ENCODE data around the gene BMP7. TPM values are rescaled to one million over a fixed set of nuclear protein-coding genes. Genes with fewer than 3 reads are reported as not detected.

BMP7 gene
- total RNA-seq, 2 experiments from 2014 or later: not detected

GRCh38 chr20:57128044-57128757 is 138.2 kb downstream of the BMP7 start:
- intact Hi-C loops (cut with micrococcal nuclease): no loop called here
- Mint-ChIP-seq H3K27ac (no peak overlapping the region), H3K27me3 (peaks cover 13% of the 10 kb centered on the region), H3K36me3 (no peaks in the 10 kb centered on the region), H3K9me3 (no peaks in the 10 kb centered on the region), H3K4me3 (no peak overlapping the region), H3K4me1 (ENCODE audit: low read depth) (no peaks in the 10 kb centered on the region)
- POLR2A ChIA-PET: no interaction called here
- DNase-seq: no peak
- CTCF ChIA-PET: no interaction called here

- Mint-ChIP-seq H3K27me3 (peaks cover 9% of the 10 kb centered on the region), H3K4me1 (ENCODE audit: low read depth) (no peaks in the 10 kb centered on the region), H3K9me3 (no peaks in the 10 kb centered on the region), H3K36me3 (no peaks in the 10 kb centered on the region), H3K27ac (no peak overlapping the region), H3K4me3 (no peak overlapping the region)
- intact Hi-C loops (cut with micrococcal nuclease): no loop called here
- ChIA-PET CTCF (no interaction called here), POLR2A (no interaction called here)
- no peak for DNase-seq
Measured at GRCh38 chr20:57126481-57127092, 139.9 kb downstream of the BMP7 start.

- H3K27ac Mint-ChIP-seq: no peak overlapping the region
- H3K27me3 Mint-ChIP-seq: peaks cover 5% of the 10 kb centered on the region
- no peak for DNase-seq
- H3K9me3 Mint-ChIP-seq: no peaks in the 10 kb centered on the region
- no peaks in the 10 kb centered on the region for H3K4me1 Mint-ChIP-seq (ENCODE audit: low read depth)
- H3K4me3 Mint-ChIP-seq: no peak overlapping the region
- POLR2A ChIA-PET: no interaction called here
- intact Hi-C loops (cut with micrococcal nuclease): no loop called here
- CTCF ChIA-PET: no interaction called here
- H3K36me3 Mint-ChIP-seq: no peaks in the 10 kb centered on the region
Measured at GRCh38 chr20:57124800-57125517, 141.5 kb downstream of the BMP7 start.

GRCh38 chr20:57124366-57124765 is 142.1 kb downstream of the BMP7 start:
- H3K27ac Mint-ChIP-seq: no peak overlapping the region
- H3K36me3 Mint-ChIP-seq: no peaks in the 10 kb centered on the region
- H3K27me3 Mint-ChIP-seq: peaks cover 5% of the 10 kb centered on the region
- H3K4me1 Mint-ChIP-seq (ENCODE audit: low read depth): no peaks in the 10 kb centered on the region
- ChIA-PET POLR2A (no interaction called here), CTCF (no interaction called here)
- DNase-seq: no peak
- no peak overlapping the region for H3K4me3 Mint-ChIP-seq
- intact Hi-C loops (cut with micrococcal nuclease): no loop called here
- no peaks in the 10 kb centered on the region for H3K9me3 Mint-ChIP-seq

- ChIA-PET CTCF (no interaction called here), POLR2A (no interaction called here)
- peaks cover 2% of the 10 kb centered on the region for H3K27me3 Mint-ChIP-seq
- intact Hi-C loops (cut with micrococcal nuclease): no loop called here
- H3K4me3 Mint-ChIP-seq: no peak overlapping the region
- no peaks in the 10 kb centered on the region for H3K9me3 Mint-ChIP-seq
- no peak for DNase-seq
- H3K4me1 Mint-ChIP-seq (ENCODE audit: low read depth): no peaks in the 10 kb centered on the region
- H3K36me3 Mint-ChIP-seq: no peaks in the 10 kb centered on the region
- H3K27ac Mint-ChIP-seq: no peak overlapping the region
Measured at GRCh38 chr20:57123504-57123903, 142.9 kb downstream of the BMP7 start.

GRCh38 chr20:57122536-57123489 is 143.6 kb downstream of the BMP7 start:
- H3K4me3 Mint-ChIP-seq: no peak overlapping the region
- CTCF ChIA-PET: no interaction called here

GRCh38 chr20:57118964-57119363 is 147.5 kb downstream of the BMP7 start:
- no peak overlapping the region for H3K4me3 Mint-ChIP-seq
- POLR2A ChIA-PET: no interaction called here
- CTCF ChIA-PET: no interaction called here
- H3K27me3 Mint-ChIP-seq: no peaks in the 10 kb centered on the region
- no peak overlapping the region for H3K27ac Mint-ChIP-seq
- no peaks in the 10 kb centered on the region for H3K4me1 Mint-ChIP-seq (ENCODE audit: low read depth)
- no peaks in the 10 kb centered on the region for H3K9me3 Mint-ChIP-seq
- DNase-seq: no peak
- no peaks in the 10 kb centered on the region for H3K36me3 Mint-ChIP-seq
- intact Hi-C loops (cut with micrococcal nuclease): no loop called here

More at GRCh38 chr20:57122536-57123489, 143.6 kb downstream of the BMP7 start:
- Mint-ChIP-seq H3K36me3 (no peaks in the 10 kb centered on the region), H3K27ac (no peak overlapping the region), H3K9me3 (no peaks in the 10 kb centered on the region), H3K4me1 (ENCODE audit: low read depth) (no peaks in the 10 kb centered on the region), H3K27me3 (peaks cover 2% of the 10 kb centered on the region)
- DNase-seq: no peak
- POLR2A ChIA-PET: no interaction called here
- intact Hi-C loops (cut with micrococcal nuclease): no loop called here

Other genes starting within 250 kb of the BMP7 start
- not detected for gene SPO11, start 63.2 kb upstream of the BMP7 start, total RNA-seq
- gene RAE1, start 84.6 kb upstream of the BMP7 start, total RNA-seq: 10 to 100 TPM; 33.7 to 38.2 TPM
- 10 to 100 TPM; 73.4 to 77.3 TPM for gene RBM38, start 124.8 kb upstream of the BMP7 start, total RNA-seq